ENCODE data around the gene GALNT4.

GALNT4 gene

GRCh38 chr12:89529738-89530137 is 5.1 kb upstream of the GALNT4 start:
- H3K27ac ChIP-seq = no peak overlapping the region
- no peak overlapping the region for H3K4me3 ChIP-seq (ENCODE audit: low read depth in 1 of 2, low read length in 1 of 2)
- H3K9me3 ChIP-seq = no peaks in the 10 kb centered on the region
- TF ChIP-seq, protein P1, sequence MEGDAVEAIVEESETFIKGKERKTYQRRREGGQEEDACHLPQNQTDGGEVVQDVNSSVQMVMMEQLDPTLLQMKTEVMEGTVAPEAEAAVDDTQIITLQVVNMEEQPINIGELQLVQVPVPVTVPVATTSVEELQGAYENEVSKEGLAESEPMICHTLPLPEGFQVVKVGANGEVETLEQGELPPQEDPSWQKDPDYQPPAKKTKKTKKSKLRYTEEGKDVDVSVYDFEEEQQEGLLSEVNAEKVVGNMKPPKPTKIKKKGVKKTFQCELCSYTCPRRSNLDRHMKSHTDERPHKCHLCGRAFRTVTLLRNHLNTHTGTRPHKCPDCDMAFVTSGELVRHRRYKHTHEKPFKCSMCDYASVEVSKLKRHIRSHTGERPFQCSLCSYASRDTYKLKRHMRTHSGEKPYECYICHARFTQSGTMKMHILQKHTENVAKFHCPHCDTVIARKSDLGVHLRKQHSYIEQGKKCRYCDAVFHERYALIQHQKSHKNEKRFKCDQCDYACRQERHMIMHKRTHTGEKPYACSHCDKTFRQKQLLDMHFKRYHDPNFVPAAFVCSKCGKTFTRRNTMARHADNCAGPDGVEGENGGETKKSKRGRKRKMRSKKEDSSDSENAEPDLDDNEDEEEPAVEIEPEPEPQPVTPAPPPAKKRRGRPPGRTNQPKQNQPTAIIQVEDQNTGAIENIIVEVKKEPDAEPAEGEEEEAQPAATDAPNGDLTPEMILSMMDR (IDR thresholded peaks at IDR 0.05) = peak; percentile 68
- H3K27me3 ChIP-seq = no peaks in the 10 kb centered on the region
- H3K36me3 ChIP-seq = no peaks in the 10 kb centered on the region
- peaks cover 12 to 21% of the 10 kb centered on the region in 2 experiments for H3K4me1 ChIP-seq (ENCODE audit: control insufficient read depth in 1 of 2, insufficient read depth in 1 of 2, low read depth in 1 of 2, low read length in 1 of 2)

GRCh38 chr12:89528434-89528833 is 3.8 kb upstream of the GALNT4 start:
- Histone ChIP-seq H3K4me1 (ENCODE audit: control insufficient read depth in 1 of 2, insufficient read depth in 1 of 2, low read depth in 1 of 2, low read length in 1 of 2) (peaks cover 23 to 31% of the 10 kb centered on the region in 2 experiments), H3K27me3 (no peaks in the 10 kb centered on the region), H3K4me3 (ENCODE audit: low read depth in 1 of 2, low read length in 1 of 2) (peak overlapping the region in 1 of 2 experiments; percentile 12), H3K9me3 (no peaks in the 10 kb centered on the region), H3K27ac (peak overlapping the region; percentile 66), H3K36me3 (no peaks in the 10 kb centered on the region)
- TF ChIP-seq, protein P1 (IDR thresholded peaks at IDR 0.05) = no peak

GRCh38 chr12:89525824-89526770 is 1.5 kb upstream of the GALNT4 start, which contains the start of gene POC1B:
TSS of gene POC1B (minus strand) at chr12:89526047. CDS start at chr12:89525895, 152 bp downstream.
- peak within 1 kb of the TSS; percentile 86 for H3K27ac ChIP-seq
- no peaks in the 10 kb centered on the region for H3K27me3 ChIP-seq
- peak within 1 kb of the TSS; percentile 87 to 97 for H3K4me3 ChIP-seq (ENCODE audit: low read depth in 1 of 2, low read length in 1 of 2)
- TF ChIP-seq, protein P1 (IDR thresholded peaks at IDR 0.05) = no peak
- H3K4me1 ChIP-seq (ENCODE audit: control insufficient read depth in 1 of 2, insufficient read depth in 1 of 2, low read depth in 1 of 2, low read length in 1 of 2) = peaks cover 44 to 46% of the 10 kb centered on the region in 2 experiments
- H3K36me3 ChIP-seq = no peaks in the 10 kb centered on the region
- H3K9me3 ChIP-seq = no peaks in the 10 kb centered on the region

DNA sequence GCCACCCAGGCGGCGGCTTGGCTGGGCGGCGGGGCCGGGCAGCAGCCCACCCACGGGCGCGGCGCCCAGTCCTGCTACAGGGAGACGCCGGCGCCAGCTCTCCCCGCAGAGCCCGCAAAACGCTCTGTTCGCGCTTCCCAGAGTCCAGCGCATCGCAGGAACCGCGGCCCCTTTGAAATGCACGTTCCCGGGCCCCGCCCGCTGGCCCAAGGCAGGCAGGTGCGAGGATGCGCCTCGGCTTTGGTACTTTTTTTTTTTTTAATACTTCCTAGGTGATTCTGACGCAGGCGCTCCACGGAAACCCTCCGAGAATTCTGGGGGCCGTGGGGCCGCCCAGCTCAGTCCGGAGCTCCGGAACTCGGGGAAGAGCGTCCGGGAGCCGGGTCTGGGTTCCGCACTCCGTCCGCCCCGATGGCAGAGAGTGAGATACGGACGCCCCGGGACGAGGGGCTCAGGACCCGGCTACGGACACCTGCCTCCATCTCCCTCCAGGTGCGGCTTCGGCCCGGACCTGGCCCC is 768 bp upstream of the GALNT4 start:
- no peaks in the 10 kb centered on the region for H3K36me3 ChIP-seq
- H3K4me3 ChIP-seq (ENCODE audit: low read depth in 1 of 2, low read length in 1 of 2) = peak overlapping the region; percentile 87 to 97
- peak overlapping the region; percentile 86 for H3K27ac ChIP-seq
- TF ChIP-seq, protein P1 (IDR thresholded peaks at IDR 0.05) = no peak
- peaks cover 44 to 46% of the 10 kb centered on the region in 2 experiments for H3K4me1 ChIP-seq (ENCODE audit: control insufficient read depth in 1 of 2, insufficient read depth in 1 of 2, low read depth in 1 of 2, low read length in 1 of 2)
- no peaks in the 10 kb centered on the region for H3K27me3 ChIP-seq
- no peaks in the 10 kb centered on the region for H3K9me3 ChIP-seq

- TF ChIP-seq, protein P1 (IDR thresholded peaks at IDR 0.05) = no peak
- peaks cover 44 to 46% of the 10 kb centered on the region in 2 experiments for H3K4me1 ChIP-seq (ENCODE audit: control insufficient read depth in 1 of 2, insufficient read depth in 1 of 2, low read depth in 1 of 2, low read length in 1 of 2)
- peak overlapping the region; percentile 87 to 97 for H3K4me3 ChIP-seq (ENCODE audit: low read depth in 1 of 2, low read length in 1 of 2)
- no peaks in the 10 kb centered on the region for H3K36me3 ChIP-seq
- no peaks in the 10 kb centered on the region for H3K9me3 ChIP-seq
- H3K27ac ChIP-seq = peak overlapping the region; percentile 86
- no peaks in the 10 kb centered on the region for H3K27me3 ChIP-seq
Observed at GRCh38 chr12:89523843-89524540, 604 bp downstream of the GALNT4 start.

All from neutrophil (primary cell).